ENCODE data around the gene AGER. TPM values are rescaled to one million over a fixed set of nuclear protein-coding genes. Genes with fewer than 3 reads are reported as not detected.

AGER gene
- total RNA-seq, 4 donors from 2014 or later, result 1.1 to 9.0 (median 2.7) TPM

DNA sequence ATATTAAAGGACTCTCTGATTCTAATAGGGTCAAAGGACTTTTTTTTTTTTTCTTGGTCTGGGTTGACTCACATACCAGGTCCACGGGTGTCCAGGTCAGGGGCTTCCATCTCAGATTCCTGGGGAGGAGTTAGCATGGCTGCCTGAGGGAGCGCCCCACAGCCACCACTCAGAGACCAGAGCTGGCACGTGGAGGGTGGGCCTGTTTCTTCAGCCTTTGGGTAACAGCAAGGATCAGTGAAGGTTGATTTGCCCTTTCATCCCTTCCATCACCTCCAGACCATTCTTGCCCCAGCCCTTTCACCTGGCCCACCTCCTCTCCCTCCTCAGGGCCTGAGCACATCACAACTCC, 14.3 kb upstream of the AGER start:
- TF ChIP-seq POLR2AphosphoS5 (IDR thresholded peaks at IDR 0.05) (no peak), POLR2A (IDR thresholded peaks at IDR 0.05) (no peak), EP300 (IDR thresholded peaks at IDR 0.05; ENCODE audit: low read depth) (no peak), CTCF (IDR thresholded peaks at IDR 0.05) (no peak)
- peaks cover 5 to 21% (median 12%) of the 10 kb centered on the region in 4 donors for H3K4me1 ChIP-seq
- no peaks in the 10 kb centered on the region for H3K9me3 ChIP-seq
- no peaks in the 10 kb centered on the region for H3K27me3 ChIP-seq
- no peak for DNase-seq
- no peak overlapping the region for H3K27ac ChIP-seq
- WGBS, 2 donors (ENCODE audit: low coverage in 1 of 2), result 64 to 67% methylated on average over 2 to 3 of the region's 3 CpGs
- intact Hi-C loops (cut with DNase I; ENCODE audit: low total_unique reads), result no loop called here
- no peak overlapping the region for H3K4me3 ChIP-seq
- H3K36me3 ChIP-seq, result no peaks in the 10 kb centered on the region
- in situ Hi-C loops (cut with MboI; ENCODE audit: low pct_ligation_motif_present in 1 of 4, low pct_unique_long_range_greater_than_20kb in 1 of 4, low sequenced_read_pairs in 3 of 4), result no loop called here

GRCh38 chr6:32196682-32197616, 12.9 kb upstream of the AGER start:
- in situ Hi-C loops (cut with MboI; ENCODE audit: low pct_ligation_motif_present in 1 of 4, low pct_unique_long_range_greater_than_20kb in 1 of 4, low sequenced_read_pairs in 3 of 4) (no loop called here), intact Hi-C loops (cut with DNase I; ENCODE audit: low total_unique reads) (no loop called here)
- WGBS, 2 donors (ENCODE audit: low coverage in 1 of 2), result 0 to 31% methylated on average over 1 to 26 of the region's 28 CpGs
- peak; percentile 40 for DNase-seq
- Histone ChIP-seq H3K4me1 (peaks cover 9 to 34% (median 22%) of the 10 kb centered on the region in 4 donors), H3K9me3 (no peaks in the 10 kb centered on the region), H3K27ac (peak overlapping the region; percentile 98 to 100 (median 99)), H3K27me3 (no peaks in the 10 kb centered on the region), H3K36me3 (no peaks in the 10 kb centered on the region), H3K4me3 (peak overlapping the region; percentile 68 to 88 (median 77))
- TF ChIP-seq POLR2AphosphoS5 (IDR thresholded peaks at IDR 0.05) (no peak), EP300 (IDR thresholded peaks at IDR 0.05; ENCODE audit: low read depth) (no peak), CTCF (IDR thresholded peaks at IDR 0.05) (no peak), POLR2A (IDR thresholded peaks at IDR 0.05) (no peak)

DNA sequence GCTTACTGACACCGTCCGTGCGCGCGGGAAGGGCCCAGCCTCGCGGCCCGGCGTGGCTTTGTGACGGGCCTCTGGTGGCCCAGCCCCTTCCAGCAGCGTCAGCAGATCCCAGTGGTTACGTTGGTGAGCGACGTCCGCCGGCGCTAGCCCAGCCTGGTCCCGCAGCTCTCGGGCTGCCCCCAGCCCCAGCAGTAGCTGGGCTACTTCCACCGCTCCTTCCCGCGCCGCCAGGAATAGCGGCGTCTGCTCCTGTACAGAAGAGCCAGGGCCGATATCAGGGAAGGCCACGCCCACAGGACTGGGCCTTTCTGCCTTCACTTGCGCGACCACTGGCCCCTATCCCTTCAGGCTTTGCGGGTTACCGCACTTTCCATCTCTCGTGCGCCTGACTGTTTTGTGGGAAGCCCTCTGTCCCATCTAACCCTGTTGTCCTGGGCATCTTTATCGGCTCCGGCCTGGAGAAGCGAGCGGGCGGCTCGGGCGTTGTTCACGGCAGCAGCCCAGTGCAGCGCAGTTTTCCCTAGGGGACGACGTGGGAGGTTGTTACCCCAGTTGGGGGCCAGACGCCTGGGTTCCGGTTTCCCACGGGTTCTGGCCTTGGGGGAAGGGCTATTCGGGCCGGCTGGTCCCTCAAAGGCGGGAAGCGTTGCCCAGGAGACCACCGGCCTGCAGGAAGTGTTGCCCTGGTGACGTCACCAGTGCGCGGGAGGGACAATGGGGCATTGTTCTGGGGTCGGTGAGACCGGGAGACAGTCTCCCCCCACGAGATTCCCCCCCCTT, 12.0 kb upstream of the AGER start:
- H3K27ac ChIP-seq, result peak overlapping the region; percentile 98 to 100 (median 99)
- no peak for TF ChIP-seq CTCF (IDR thresholded peaks at IDR 0.05)
- TF ChIP-seq POLR2AphosphoS5 (IDR thresholded peaks at IDR 0.05), result peak; percentile 97 to 99 (median 99)
- peak; percentile 78 for TF ChIP-seq EP300 (IDR thresholded peaks at IDR 0.05; ENCODE audit: low read depth)
- peak; percentile 99 for TF ChIP-seq POLR2A (IDR thresholded peaks at IDR 0.05)
- peak overlapping the region; percentile 68 to 88 (median 77) for H3K4me3 ChIP-seq
- H3K36me3 ChIP-seq, result no peaks in the 10 kb centered on the region
- intact Hi-C loops (cut with DNase I; ENCODE audit: low total_unique reads), result no loop called here
- in situ Hi-C loops (cut with MboI; ENCODE audit: low pct_ligation_motif_present in 1 of 4, low pct_unique_long_range_greater_than_20kb in 1 of 4, low sequenced_read_pairs in 3 of 4), result no loop called here
- peak; percentile 92 for DNase-seq
- 0 to 2% methylated on average over 10 to 34 of the region's 58 CpGs for WGBS, 2 donors (ENCODE audit: low coverage in 1 of 2)
- peaks cover 10 to 38% (median 24%) of the 10 kb centered on the region in 4 donors for H3K4me1 ChIP-seq
- H3K9me3 ChIP-seq, result no peaks in the 10 kb centered on the region
- H3K27me3 ChIP-seq, result no peaks in the 10 kb centered on the region

- peak; percentile 100 for DNase-seq
- intact Hi-C loops (cut with DNase I; ENCODE audit: low total_unique reads) (no loop called here), in situ Hi-C loops (cut with MboI; ENCODE audit: low pct_ligation_motif_present in 1 of 4, low pct_unique_long_range_greater_than_20kb in 1 of 4, low sequenced_read_pairs in 3 of 4) (no loop called here)
- Histone ChIP-seq H3K27ac (peak overlapping the region; percentile 98 to 100 (median 99)), H3K36me3 (no peaks in the 10 kb centered on the region), H3K27me3 (no peaks in the 10 kb centered on the region), H3K4me3 (peak overlapping the region in 3 of 4 donors; percentile 68 to 80 (median 74)), H3K4me1 (peaks cover 10 to 43% (median 28%) of the 10 kb centered on the region in 4 donors), H3K9me3 (no peaks in the 10 kb centered on the region)
- WGBS, 2 donors (ENCODE audit: low coverage in 1 of 2), result 2% methylated on average over 9 of the region's 25 CpGs; no CpG with 5 or more reads in 1 of the 2 donors
- peak in 4 of 5 experiments; percentile 19 to 54 (median 48) for TF ChIP-seq CTCF (IDR thresholded peaks at IDR 0.05)
- TF ChIP-seq EP300 (IDR thresholded peaks at IDR 0.05; ENCODE audit: low read depth), result no peak
Observed at GRCh38 chr6:32195652-32195901, 11.5 kb upstream of the AGER start.
